Testis (tissue), 2 donors: Measurements from ENCODE around the gene SDK2.

Experiments used
- CTCF ChIP-seq, 3 experiments: fragments of 450-650 bp in 2 of 3; fragments of 200-600 bp in 1 of 3; sonication (generic) in 1 of 3; IDR thresholded peaks; one replicate each; pipeline ENCODE4 v1.5.1; 2016 to 2019; ENCODE audit warnings: antibody characterized with exemption in 3 of 3, mild to moderate bottlenecking in 2 of 3, moderate library complexity in 1 of 3
- POLR2A ChIP-seq: fragments of 450-650 bp; IDR thresholded peaks from one replicate; pipeline ENCODE4 v1.6.1; 2017; ENCODE audit warnings: antibody characterized with exemption, mild to moderate bottlenecking, moderate library complexity

GRCh38 chr17:73652886-73653480 is 8.7 kb upstream of the SDK2 start:
- TF ChIP-seq CTCF (IDR thresholded peaks at IDR 0.05): no peak
- TF ChIP-seq POLR2A: no peak
